Kidney epithelial cell (primary cell): Measurements from ENCODE around the gene CACNA1D. TPM values are rescaled to one million over a fixed set of nuclear protein-coding genes. Genes with fewer than 3 reads are reported as not detected.
A peak's percentile ranks its signal among the peaks of the same experiment; 100 is the strongest.

Source experiments
- DNase-seq: peaks from one replicate; pipeline ENCODE4 v3.0.0-alpha.2; 2010; ENCODE audit warnings: low read depth
- H3K27me3 ChIP-seq: 2 replicates; pipeline ENCODE4 v1.6.0; 2011; ENCODE audit warnings: low read length; ENCODE audit not compliant: control insufficient read depth, insufficient read depth
- H3K36me3 ChIP-seq: 2 replicates; pipeline ENCODE4 v1.5.1; 2011; ENCODE audit warnings: low read length; ENCODE audit not compliant: control insufficient read depth, insufficient read depth
- H3K4me3 ChIP-seq: 2 replicates; pipeline ENCODE4 v1.5.1; 2011; ENCODE audit warnings: low read depth, mild to moderate bottlenecking, control low read depth, low read length
- total RNA-seq: library from RNA; depleted of rRNA; stranded (reverse); fragments of >200 nt; gene quantifications from 2 replicates; pipeline ENCODE4 v1.2.3, GENCODE V29; 2015
- TF ChIP-seq, protein P1 (sequence below): IDR thresholded peaks from 2 replicates; pipeline ENCODE4 v1.5.1; 2011; ENCODE audit warnings: mild to moderate bottlenecking, moderate library complexity, low read length, control low read depth, inconsistent platforms; ENCODE audit not compliant: insufficient read depth, poor library complexity, severe bottlenecking

The CACNA1D gene
- total RNA-seq, 1 donor from 2014 or later: 0.21 TPM

DNA sequence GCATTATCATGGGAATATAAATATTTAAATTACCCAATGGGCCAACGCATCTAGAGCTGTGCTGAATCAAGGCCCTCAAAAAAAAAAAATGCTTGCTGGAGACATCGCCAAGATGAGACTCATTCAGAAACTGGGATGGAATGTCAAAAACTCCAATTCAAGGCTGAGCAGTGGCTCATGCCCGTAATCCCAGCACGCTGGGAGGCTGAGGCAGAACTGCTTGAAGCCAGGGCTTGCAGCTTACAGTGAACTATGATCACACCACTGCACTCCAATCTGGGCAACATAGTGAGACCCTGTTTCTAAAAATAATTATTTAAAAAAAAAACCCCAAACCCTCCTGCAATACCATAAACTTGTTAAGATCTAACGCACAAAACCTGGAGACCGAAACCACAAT lies 3.1 kb upstream of the CACNA1D start:
- Histone ChIP-seq H3K36me3 (no peaks in the 10 kb centered on the region), H3K27me3 (peaks cover 25% of the 10 kb centered on the region), H3K4me3 (no peak overlapping the region)
- TF ChIP-seq, protein P1, sequence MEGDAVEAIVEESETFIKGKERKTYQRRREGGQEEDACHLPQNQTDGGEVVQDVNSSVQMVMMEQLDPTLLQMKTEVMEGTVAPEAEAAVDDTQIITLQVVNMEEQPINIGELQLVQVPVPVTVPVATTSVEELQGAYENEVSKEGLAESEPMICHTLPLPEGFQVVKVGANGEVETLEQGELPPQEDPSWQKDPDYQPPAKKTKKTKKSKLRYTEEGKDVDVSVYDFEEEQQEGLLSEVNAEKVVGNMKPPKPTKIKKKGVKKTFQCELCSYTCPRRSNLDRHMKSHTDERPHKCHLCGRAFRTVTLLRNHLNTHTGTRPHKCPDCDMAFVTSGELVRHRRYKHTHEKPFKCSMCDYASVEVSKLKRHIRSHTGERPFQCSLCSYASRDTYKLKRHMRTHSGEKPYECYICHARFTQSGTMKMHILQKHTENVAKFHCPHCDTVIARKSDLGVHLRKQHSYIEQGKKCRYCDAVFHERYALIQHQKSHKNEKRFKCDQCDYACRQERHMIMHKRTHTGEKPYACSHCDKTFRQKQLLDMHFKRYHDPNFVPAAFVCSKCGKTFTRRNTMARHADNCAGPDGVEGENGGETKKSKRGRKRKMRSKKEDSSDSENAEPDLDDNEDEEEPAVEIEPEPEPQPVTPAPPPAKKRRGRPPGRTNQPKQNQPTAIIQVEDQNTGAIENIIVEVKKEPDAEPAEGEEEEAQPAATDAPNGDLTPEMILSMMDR: no peak
- no peak for DNase-seq

DNA sequence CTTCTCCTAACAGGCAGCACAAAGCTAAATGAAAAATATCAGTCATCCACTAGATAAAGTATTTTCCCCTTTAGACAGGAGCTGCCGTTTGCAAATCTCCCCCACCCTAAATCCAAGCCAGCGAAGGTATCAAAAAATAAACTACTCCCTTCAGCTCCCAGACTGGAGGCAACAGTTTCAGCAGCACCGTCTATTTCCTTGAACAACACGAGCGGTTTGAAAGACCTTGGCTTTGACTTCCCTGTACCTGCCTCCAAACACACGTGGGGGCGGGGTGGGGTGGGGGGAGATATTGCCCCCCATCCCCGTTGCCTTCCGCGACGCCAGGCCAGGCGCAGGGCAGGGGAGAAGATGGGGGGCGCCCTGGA lies 832 bp upstream of the CACNA1D start:
- Histone ChIP-seq H3K27me3 (peaks cover 25% of the 10 kb centered on the region), H3K4me3 (peak overlapping the region; percentile 34)

DNA sequence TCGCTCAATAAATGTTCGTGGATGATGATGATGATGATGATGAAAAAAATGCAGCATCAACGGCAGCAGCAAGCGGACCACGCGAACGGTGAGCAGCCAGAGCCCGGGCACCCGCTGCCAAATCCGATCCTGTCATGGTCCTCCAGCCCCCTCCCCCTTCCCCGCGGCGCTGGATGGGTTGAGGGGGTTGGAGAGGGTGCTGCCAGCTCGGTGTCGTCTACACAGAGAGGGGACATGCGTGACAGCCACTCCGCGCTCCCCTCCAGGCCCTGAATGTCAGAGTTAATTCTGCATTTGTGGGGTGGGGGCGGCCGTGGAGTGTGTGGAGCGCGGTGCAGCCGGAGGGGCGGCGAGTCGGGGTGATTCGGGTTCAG lies 722 bp downstream of the CACNA1D start:
- Histone ChIP-seq H3K4me3 (peak overlapping the region; percentile 34), H3K36me3 (no peaks in the 10 kb centered on the region), H3K27me3 (peaks cover 25% of the 10 kb centered on the region)
- TF ChIP-seq, protein P1: no peak
- no peak for DNase-seq

More for the DNA sequence above, 832 bp upstream of the CACNA1D start:
- TF ChIP-seq, protein P1: no peak
- no peak for DNase-seq
- no peaks in the 10 kb centered on the region for H3K36me3 ChIP-seq

DNA sequence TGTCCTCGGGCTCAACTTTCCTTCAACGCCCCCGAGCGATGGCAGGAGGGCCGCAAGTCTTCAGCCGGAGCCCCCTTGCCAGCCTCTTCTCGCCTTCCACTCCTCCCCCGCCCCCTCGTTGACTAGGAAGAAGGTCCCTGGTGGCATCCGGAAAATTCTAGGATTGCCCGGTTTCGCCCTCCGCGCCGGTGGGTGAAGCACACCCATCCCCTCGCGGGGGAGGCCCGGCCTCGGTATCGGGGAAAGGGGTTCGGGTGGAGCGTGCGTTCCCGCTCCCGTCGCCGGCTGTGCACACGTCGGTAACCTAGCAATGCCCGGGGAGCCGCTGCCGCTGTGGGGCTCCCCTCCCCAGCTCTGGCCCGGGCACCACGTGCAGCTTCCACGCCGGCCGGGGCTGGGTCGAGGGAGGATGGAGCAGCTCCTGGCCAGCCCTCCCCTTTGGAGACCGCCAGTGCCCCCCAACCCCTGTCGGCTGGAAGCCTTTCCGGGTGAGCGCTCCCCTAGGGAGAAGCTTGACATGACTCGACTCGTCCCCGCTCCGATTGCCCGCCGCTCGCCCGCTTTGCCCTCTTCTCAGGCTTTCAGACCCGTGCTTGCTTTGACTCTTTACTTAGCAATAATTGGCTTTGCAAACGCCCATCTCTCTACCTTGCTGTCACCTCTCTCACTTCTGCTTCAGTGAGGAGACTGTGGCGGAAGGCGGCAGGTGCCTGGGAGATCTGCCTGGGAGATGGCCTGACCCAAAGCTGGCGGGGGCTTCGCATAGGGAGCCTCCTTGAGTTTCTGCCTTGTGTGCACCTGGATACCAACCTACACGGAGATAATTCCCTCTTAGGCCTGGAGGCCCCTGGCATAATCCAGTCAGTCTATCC lies 1.3 kb downstream of the CACNA1D start:
- no peaks in the 10 kb centered on the region for H3K36me3 ChIP-seq
- TF ChIP-seq, protein P1: no peak
- DNase-seq: no peak
- peak overlapping the region; percentile 34 for H3K4me3 ChIP-seq
- H3K27me3 ChIP-seq: peaks cover 25% of the 10 kb centered on the region

DNA sequence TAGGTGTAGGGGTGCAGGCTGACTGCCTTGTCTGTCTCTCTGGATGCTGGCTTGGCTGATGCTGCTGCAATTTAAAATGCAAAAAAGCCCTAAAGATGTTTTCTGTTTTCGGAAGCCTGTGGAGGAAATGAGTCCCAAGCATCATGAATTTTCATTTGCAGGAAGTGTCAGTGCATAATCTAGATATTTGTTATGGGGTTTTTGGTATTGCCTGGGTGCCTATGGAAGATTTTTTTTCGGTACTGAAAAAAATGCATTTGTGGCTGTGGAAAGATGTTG lies 1.9 kb downstream of the CACNA1D start:
- Histone ChIP-seq H3K4me3 (no peak overlapping the region), H3K27me3 (peaks cover 25% of the 10 kb centered on the region), H3K36me3 (no peaks in the 10 kb centered on the region)
- TF ChIP-seq, protein P1: no peak
- DNase-seq: no peak

DNA sequence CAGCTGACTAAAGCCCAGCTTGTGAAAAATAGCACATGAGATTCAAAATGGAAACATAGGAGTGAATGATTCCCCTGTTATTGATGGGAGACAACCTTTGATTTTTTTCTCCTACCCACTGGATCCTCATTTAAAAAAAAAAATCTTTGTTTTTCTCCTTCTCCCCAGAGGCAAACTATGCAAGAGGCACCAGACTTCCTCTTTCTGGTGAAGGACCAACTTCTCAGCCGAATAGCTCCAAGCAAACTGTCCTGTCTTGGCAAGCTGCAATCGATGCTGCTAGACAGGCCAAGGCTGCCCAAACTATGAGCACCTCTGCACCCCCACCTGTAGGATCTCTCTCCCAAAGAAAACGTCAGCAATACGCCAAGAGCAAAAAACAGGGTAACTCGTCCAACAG lies 2.6 kb downstream of the CACNA1D start:
- no peak for DNase-seq
- TF ChIP-seq, protein P1: no peak
- Histone ChIP-seq H3K36me3 (no peaks in the 10 kb centered on the region), H3K27me3 (peaks cover 25% of the 10 kb centered on the region), H3K4me3 (no peak overlapping the region)
